Measurements from ENCODE around the gene ITPA. TPM values are rescaled to one million over a fixed set of nuclear protein-coding genes. Genes with fewer than 3 reads are reported as not detected.

The ITPA gene
- total and polyA plus RNA-seq, 2 of the 13 experiments (the other 11 are each of a cell fraction or from before 2014, with no cell fraction given) = 60.1 to 103 TPM

DNA sequence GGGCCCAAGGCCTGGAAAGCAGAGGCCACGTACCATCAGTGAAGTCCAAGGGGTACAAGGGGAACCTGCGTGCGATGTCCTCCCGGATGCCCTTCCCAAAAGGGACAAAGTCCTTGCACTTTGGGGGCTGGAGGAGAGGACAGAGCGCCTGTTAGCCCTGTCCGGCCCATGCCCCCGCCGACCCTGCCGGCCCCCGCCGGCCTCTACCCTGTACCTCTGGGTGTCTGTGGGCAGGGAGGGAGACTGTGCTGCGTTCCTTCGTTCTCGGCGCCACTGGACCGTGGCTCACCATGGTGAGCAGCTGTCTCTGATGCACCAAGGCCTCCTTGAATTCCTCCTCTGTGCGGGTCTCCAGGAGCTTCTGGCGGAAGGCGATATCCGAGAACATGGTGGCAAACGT lies 21.8 kb downstream of the ITPA start:
- Histone ChIP-seq H3K27ac (ENCODE audit: extremely low read length, insufficient read depth, low read length) (no peak overlapping the region), H3K4me1 (ENCODE audit: insufficient read depth, low read length) (peaks cover 43% of the 10 kb centered on the region), H3K4me3 (replicated peaks in 1 of 3; ENCODE audit: insufficient read depth in 1 of 3, low read depth in 2 of 3, low read length in 3 of 3) (no peak overlapping the region), H2AFZ (ENCODE audit: low read length) (no peak overlapping the region), H3K9me3 (ENCODE audit: low read length) (no peaks in the 10 kb centered on the region), H4K20me1 (ENCODE audit: insufficient read depth, low read length) (no peaks in the 10 kb centered on the region), H3K27me3 (ENCODE audit: control insufficient read depth in 1 of 2, insufficient read depth in 2 of 2, low read length in 2 of 2) (no peaks in the 10 kb centered on the region), H3K36me3 (replicated peaks in 1 of 2; ENCODE audit: control insufficient read depth in 1 of 2, insufficient read depth in 2 of 2, low read length in 2 of 2) (peaks cover 0 to 15% of the 10 kb centered on the region in 2 experiments; a peak in 3 of 5 replicates), H3K79me2 (ENCODE audit: insufficient read depth, low read length) (no peaks in the 10 kb centered on the region), H3K9ac (ENCODE audit: insufficient read depth, low read depth, low read length) (no peak overlapping the region), H3K4me2 (ENCODE audit: low read depth, low read length) (no peak overlapping the region)
- no peak for FAIRE-seq
- POLR2A ChIA-PET = interaction anchor here (2.5 kb wide), 1 partner anchor 8 kb away, joined by 29 read pairs; no protein-coding TSS in a partner anchor
- ATAC-seq = no peak
- WGBS (ENCODE audit: low lambda C conversion rate) = 96% methylated on average over 17 of the region's 21 CpGs
- in situ Hi-C loops (cut with HindIII; ENCODE audit: extremely low pct_ligation_motif_present, low pct_unique_long_range_greater_than_20kb) (no loop called here), intact Hi-C loops (cut with micrococcal nuclease; ENCODE audit: unreplicated experiment) (loop anchor here (2.0 kb wide), 1 partner anchor 22 kb away; the partner anchor contains the start of gene ITPA)
- CTCF ChIA-PET (ENCODE audit: low intra/inter-chr PET ratio, low total read pairs) = no interaction called here
- no peak for DNase-seq (ENCODE audit: low spot score)
- no TSS peak for BruUV-seq (replicated peaks)
- TF ChIP-seq ZNF607 (CRISPR knock-in tag; IDR thresholded peaks at IDR 0.05; ENCODE audit: borderline replicate concordance) = no peak
- no peak for TF ChIP-seq ZNF143 (CRISPR knock-in tag; IDR thresholded peaks at IDR 0.05)
- no peak for TF ChIP-seq ZNF367 (CRISPR knock-in tag; IDR thresholded peaks at IDR 0.05; ENCODE audit: borderline replicate concordance)
- TF ChIP-seq CSRNP1 (CRISPR knock-in tag; IDR thresholded peaks at IDR 0.05) = no peak
- no peak for TF ChIP-seq SP1 (IDR thresholded peaks at IDR 0.05)
- TF ChIP-seq SP1 (CRISPR knock-in tag; IDR thresholded peaks at IDR 0.05) = no peak
- no peak for TF ChIP-seq WIZ (CRISPR knock-in tag; IDR thresholded peaks at IDR 0.05)
- no peak for TF ChIP-seq ZNF317 (CRISPR knock-in tag; IDR thresholded peaks at IDR 0.05)
- TF ChIP-seq ZNF614 (CRISPR knock-in tag; IDR thresholded peaks at IDR 0.05; ENCODE audit: borderline replicate concordance) = no peak
- TF ChIP-seq CHCHD3 (CRISPR knock-in tag; IDR thresholded peaks at IDR 0.05) = 0 out of 2 replicates have a peak, but pooled peaks have one; percentile 17
- peak; percentile 24; the same call in 1 of the 2 replicates for TF ChIP-seq ZNF737 (CRISPR knock-in tag; IDR thresholded peaks at IDR 0.05; ENCODE audit: borderline replicate concordance)
- no peak for TF ChIP-seq CHD2 (IDR thresholded peaks at IDR 0.05; ENCODE audit: low read depth, low read length)
- no peak for TF ChIP-seq MBNL3 (CRISPR knock-in tag; conservative IDR thresholded peaks at IDR 0.05)
- no peak for TF ChIP-seq DMAP1 (CRISPR knock-in tag; IDR thresholded peaks at IDR 0.05)
- 0 out of 2 replicates have a peak, but pooled peaks have one; percentile 69 for TF ChIP-seq FOXO4 (CRISPR knock-in tag; conservative IDR thresholded peaks at IDR 0.05)
- TF ChIP-seq ZNF713 (CRISPR knock-in tag; IDR thresholded peaks at IDR 0.05) = no peak
- TF ChIP-seq TEAD2 (CRISPR knock-in tag; IDR thresholded peaks at IDR 0.05) = no peak
- no peak for TF ChIP-seq MATR3 (CRISPR knock-in tag; IDR thresholded peaks at IDR 0.05)
- 0 out of 2 replicates have a peak, but pooled peaks have one; percentile 45 for TF ChIP-seq NFIB (CRISPR knock-in tag; IDR thresholded peaks at IDR 0.05; ENCODE audit: borderline replicate concordance)
- TF ChIP-seq NRL (CRISPR knock-in tag; IDR thresholded peaks at IDR 0.05; ENCODE audit: borderline replicate concordance) = no peak
- peak; percentile 32 for TF ChIP-seq AGO2 (optimal IDR thresholded peaks at IDR 0.05; ENCODE audit: low read depth, low read length)
- TF ChIP-seq ZSCAN29 (CRISPR knock-in tag; conservative IDR thresholded peaks at IDR 0.05) = no peak
- no peak for TF ChIP-seq ZFYVE20 (CRISPR knock-in tag; IDR thresholded peaks at IDR 0.05; ENCODE audit: borderline replicate concordance, low read depth)
- TF ChIP-seq ZNF256 (CRISPR knock-in tag; conservative IDR thresholded peaks at IDR 0.05) = no peak
- no peak for TF ChIP-seq ZNF251 (CRISPR knock-in tag; IDR thresholded peaks at IDR 0.05)
- TF ChIP-seq ZFAT (CRISPR knock-in tag; conservative IDR thresholded peaks at IDR 0.05) = no peak
- TF ChIP-seq ZNF274 (CRISPR knock-in tag; IDR thresholded peaks at IDR 0.05) = no peak

Measured in HepG2 (cell line).